Measurements from ENCODE around the gene PODNL1. TPM values are rescaled to one million over a fixed set of nuclear protein-coding genes. Genes with fewer than 3 reads are reported as not detected.

The PODNL1 gene
- total RNA-seq, 5 donors from 2014 or later (not counting 1 experiment from before 2014, with no cell fraction given), result 0.09 TPM; not detected in 4

DNA sequence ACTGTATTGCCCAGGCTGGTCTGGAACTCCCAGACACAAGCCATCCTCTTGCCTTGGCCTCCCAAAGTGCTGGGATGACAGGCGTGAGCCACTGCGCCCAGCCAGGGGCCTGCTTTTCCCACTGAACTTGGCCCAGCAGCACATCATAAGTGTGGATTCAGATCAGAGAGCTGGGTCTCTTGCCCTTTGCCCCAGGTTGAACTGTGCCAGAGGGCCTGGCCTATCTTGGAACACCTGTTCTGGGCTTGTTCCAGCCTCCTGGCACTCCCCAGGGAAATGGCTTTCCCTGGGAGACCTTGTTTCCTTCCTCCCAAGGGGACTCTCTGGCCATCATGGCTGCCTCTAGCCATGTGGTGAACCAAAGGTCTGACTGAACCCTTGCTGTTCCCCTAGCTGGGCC lies 28.8 kb downstream of the PODNL1 start:
- H3K4me1 ChIP-seq (ENCODE audit: control insufficient read depth in 1 of 2, extremely low read depth in 1 of 2, insufficient read depth in 2 of 2, low read length in 2 of 2), result peaks cover 7 to 17% of the 10 kb centered on the region in 2 experiments
- no peak overlapping the region for H3K4me3 ChIP-seq (ENCODE audit: control insufficient read depth in 1 of 2, extremely low read depth in 1 of 2, low read length in 1 of 2)
- no peak overlapping the region for H3K4me3 Mint-ChIP-seq
- H3K27me3 Mint-ChIP-seq, result no peaks in the 10 kb centered on the region
- peaks cover 19% of the 10 kb centered on the region for H3K36me3 Mint-ChIP-seq
- POLR2A ChIA-PET, result no interaction called here
- no peaks in the 10 kb centered on the region for H3K9me3 Mint-ChIP-seq
- CTCF ChIA-PET, result interaction anchor here (0.5 to 0.7 kb wide), 2 partner anchors 95 to 147 kb away, joined by 3 to 4 read pairs; no protein-coding TSS in a partner anchor
- ATAC-seq (replicated peaks in 1 of 4) (no peak), DNase-seq (no peak)
- 83% methylated on average over 2 of the region's 2 CpGs for WGBS (ENCODE audit: insufficient coverage)
- H3K4me1 Mint-ChIP-seq, result peaks cover 14 to 17% (median 17%) of the 10 kb centered on the region in 3 donors
- no peak overlapping the region for H3K27ac ChIP-seq (ENCODE audit: low read length)
- no peaks in the 10 kb centered on the region for H3K27me3 ChIP-seq (replicated peaks in 1 of 2; ENCODE audit: control insufficient read depth in 2 of 2, extremely low read depth in 1 of 2, insufficient read depth in 2 of 2, low read length in 1 of 2)
- H3K27ac Mint-ChIP-seq, result no peak overlapping the region
- H3K36me3 ChIP-seq (ENCODE audit: control insufficient read depth in 2 of 2, extremely low read depth in 1 of 2, insufficient read depth in 1 of 2, low read length in 1 of 2), result peaks cover 0 to 20% of the 10 kb centered on the region in 2 donors
- no peaks in the 10 kb centered on the region for H3K9me3 ChIP-seq

DNA sequence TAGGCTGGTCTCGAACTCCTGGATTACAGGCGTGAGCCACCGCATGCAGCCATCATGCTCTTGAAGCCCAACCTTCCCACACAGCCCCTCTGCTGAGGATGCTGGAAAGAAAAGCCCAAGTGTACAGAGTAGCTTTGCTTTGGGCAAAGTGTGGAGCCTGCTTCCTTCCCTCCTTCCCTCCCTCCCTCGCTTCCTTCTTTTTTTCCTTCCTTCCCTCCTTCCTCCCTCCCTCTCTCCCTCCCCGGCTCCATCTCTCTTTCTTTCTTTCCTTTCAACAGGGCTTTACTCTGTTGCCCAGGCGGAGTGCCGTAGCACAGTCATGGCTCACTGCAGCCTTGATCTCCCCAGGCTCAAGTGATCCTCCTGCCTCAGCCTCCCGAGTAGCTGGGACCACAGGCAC lies 29.5 kb downstream of the PODNL1 start:
- Mint-ChIP-seq H3K27me3 (no peaks in the 10 kb centered on the region), H3K4me1 (peaks cover 14 to 25% (median 17%) of the 10 kb centered on the region in 3 donors), H3K4me3 (no peak overlapping the region), H3K36me3 (peaks cover 19% of the 10 kb centered on the region), H3K27ac (no peak overlapping the region), H3K9me3 (no peaks in the 10 kb centered on the region)
- Histone ChIP-seq H3K4me3 (ENCODE audit: control insufficient read depth in 1 of 2, extremely low read depth in 1 of 2, low read length in 1 of 2) (no peak overlapping the region), H3K9me3 (no peaks in the 10 kb centered on the region), H3K4me1 (ENCODE audit: control insufficient read depth in 1 of 2, extremely low read depth in 1 of 2, insufficient read depth in 2 of 2, low read length in 2 of 2) (peaks cover 7 to 17% of the 10 kb centered on the region in 2 experiments), H3K27ac (ENCODE audit: low read length) (no peak overlapping the region), H3K27me3 (replicated peaks in 1 of 2; ENCODE audit: control insufficient read depth in 2 of 2, extremely low read depth in 1 of 2, insufficient read depth in 2 of 2, low read length in 1 of 2) (no peaks in the 10 kb centered on the region), H3K36me3 (ENCODE audit: control insufficient read depth in 2 of 2, extremely low read depth in 1 of 2, insufficient read depth in 1 of 2, low read length in 1 of 2) (peaks cover 0 to 19% of the 10 kb centered on the region in 2 donors)
- 96% methylated on average over 8 of the region's 8 CpGs for WGBS (ENCODE audit: insufficient coverage)
- no peak for DNase-seq
- ATAC-seq (replicated peaks in 1 of 4), result no peak
- POLR2A ChIA-PET, result no interaction called here
- CTCF ChIA-PET, result interaction anchor here in 1 of 2 donors (0.7 kb wide), 1 partner anchor 147 kb away, joined by 4 read pairs; no protein-coding TSS in a partner anchor

DNA sequence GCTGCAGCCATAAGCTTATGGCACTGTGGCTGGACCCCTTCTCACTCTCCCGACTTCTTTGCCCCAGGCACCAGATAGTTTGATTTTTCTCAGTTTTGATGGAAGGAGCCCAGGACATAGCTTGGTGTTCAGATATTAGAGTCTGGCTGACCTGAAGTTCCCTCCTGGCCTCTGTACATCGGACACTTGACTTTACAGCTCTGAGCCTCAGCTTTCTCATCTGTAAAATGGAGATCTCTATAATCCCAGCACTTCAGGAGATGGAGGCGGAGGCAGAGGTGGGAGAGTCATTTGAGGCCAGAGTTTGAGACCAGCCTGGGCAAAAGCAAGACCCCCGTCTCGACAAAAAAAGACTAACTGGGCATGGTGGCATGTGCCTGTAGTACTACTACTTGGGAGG lies 31.3 kb downstream of the PODNL1 start:
- Mint-ChIP-seq H3K36me3 (peaks cover 13% of the 10 kb centered on the region), H3K27ac (peak overlapping the region; percentile 15 to 68), H3K9me3 (no peaks in the 10 kb centered on the region), H3K27me3 (no peaks in the 10 kb centered on the region), H3K4me3 (peak overlapping the region; percentile 77 to 83 (median 81)), H3K4me1 (peaks cover 14 to 25% (median 17%) of the 10 kb centered on the region in 3 donors)
- no peak for DNase-seq
- WGBS (ENCODE audit: insufficient coverage), result 100% methylated on average over 1 of the region's 5 CpGs
- POLR2A ChIA-PET, result no interaction called here
- ATAC-seq (replicated peaks in 1 of 4), result no peak
- Histone ChIP-seq H3K4me1 (ENCODE audit: control insufficient read depth in 1 of 2, extremely low read depth in 1 of 2, insufficient read depth in 2 of 2, low read length in 2 of 2) (peaks cover 7 to 20% of the 10 kb centered on the region in 2 experiments), H3K27ac (ENCODE audit: low read length) (no peak overlapping the region), H3K27me3 (replicated peaks in 1 of 2; ENCODE audit: control insufficient read depth in 2 of 2, extremely low read depth in 1 of 2, insufficient read depth in 2 of 2, low read length in 1 of 2) (no peaks in the 10 kb centered on the region), H3K36me3 (ENCODE audit: control insufficient read depth in 2 of 2, extremely low read depth in 1 of 2, insufficient read depth in 1 of 2, low read length in 1 of 2) (peaks cover 0 to 4% of the 10 kb centered on the region in 2 donors), H3K9me3 (no peaks in the 10 kb centered on the region), H3K4me3 (ENCODE audit: control insufficient read depth in 1 of 2, extremely low read depth in 1 of 2, low read length in 1 of 2) (peak overlapping the region; percentile 65 to 67)
- CTCF ChIA-PET, result interaction anchor here in 1 of 2 donors (0.8 to 0.9 kb wide), 2 partner anchors 20 to 70 kb away, joined by 3 to 4 read pairs; no protein-coding TSS in a partner anchor

DNA sequence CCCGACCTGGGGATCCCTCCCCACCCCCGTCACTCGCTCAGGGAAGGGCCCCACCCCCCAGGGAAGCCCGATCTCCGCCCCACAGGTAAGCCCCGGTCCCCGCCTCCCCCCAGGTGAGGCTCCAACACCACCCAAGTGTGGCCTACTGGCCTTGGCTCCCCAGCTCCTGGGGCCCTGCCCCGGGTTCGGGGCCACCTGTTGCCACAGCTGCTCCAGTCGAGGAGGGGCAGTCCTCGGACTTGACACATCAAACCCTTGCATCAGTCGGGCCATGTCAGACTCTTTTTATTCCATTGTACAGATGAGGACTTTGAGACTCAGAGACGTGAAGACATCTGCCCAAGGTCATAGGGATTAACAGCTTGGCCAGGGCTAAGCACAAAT lies 31.7 kb downstream of the PODNL1 start:
- 9% methylated on average over 8 of the region's 13 CpGs for WGBS (ENCODE audit: insufficient coverage)
- CTCF ChIA-PET, result interaction anchor here in 1 of 2 donors (0.9 kb wide), 1 partner anchor 20 kb away, joined by 4 read pairs; no protein-coding TSS in a partner anchor
- peaks cover 13% of the 10 kb centered on the region for H3K36me3 Mint-ChIP-seq

DNA sequence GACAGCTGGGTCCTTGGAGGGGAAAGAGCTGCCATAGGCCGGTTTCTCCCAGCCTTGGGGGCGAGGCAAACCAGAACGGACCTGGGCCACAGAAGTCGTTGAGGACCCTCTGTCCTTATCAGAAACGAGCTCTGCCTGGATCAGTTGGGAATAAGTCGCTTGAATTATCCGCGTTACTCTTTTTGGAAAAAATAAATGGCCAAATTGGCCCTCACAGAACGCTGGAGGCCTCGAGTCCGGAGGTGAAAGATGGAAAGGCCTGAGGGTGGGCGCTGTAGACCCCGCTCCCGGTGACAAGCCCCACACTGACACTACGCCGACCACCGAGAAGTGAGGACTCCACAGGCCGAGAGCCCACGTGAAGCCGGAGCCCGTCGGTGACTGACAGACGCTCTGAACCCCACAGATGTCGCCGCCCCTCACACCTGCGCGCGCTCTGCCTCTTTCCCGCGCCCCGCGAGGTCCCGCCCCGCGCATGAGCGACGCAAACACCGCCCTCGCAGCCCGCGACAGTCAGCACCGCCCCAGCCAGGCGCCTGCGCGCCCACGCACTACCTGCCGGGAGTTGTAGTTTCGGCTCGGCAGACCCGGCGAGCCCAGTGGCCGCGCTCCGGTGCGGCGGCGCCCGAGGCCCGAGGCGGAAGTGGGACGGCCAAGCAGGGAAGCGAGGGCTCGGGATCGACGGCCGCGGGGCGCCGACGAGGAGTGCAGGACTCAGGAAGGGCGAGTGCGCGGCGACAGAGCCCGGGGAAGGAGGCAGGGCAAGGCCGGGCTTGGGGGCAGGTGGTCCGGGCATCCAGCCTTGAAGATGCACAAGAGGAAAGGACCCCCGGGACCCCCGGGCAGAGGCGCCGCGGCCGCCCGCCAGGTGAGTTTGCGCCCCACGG lies 32.3 kb downstream of the PODNL1 start, which contains the start of the genes BRME1 and CC2D1A:
Gene BRME1 (minus strand): TSS at position 484 of the 887 bp plus-strand sequence. CDS start 1,225 bp downstream, outside the sequence.
Gene CC2D1A (plus strand): TSS at position 568 of the 887 bp plus-strand sequence. CDS start 241 bp downstream, at position 809.
- Histone ChIP-seq H3K4me1 (ENCODE audit: control insufficient read depth in 1 of 2, extremely low read depth in 1 of 2, insufficient read depth in 2 of 2, low read length in 2 of 2) (peaks cover 7 to 20% of the 10 kb centered on the region in 2 experiments), H3K4me3 (ENCODE audit: control insufficient read depth in 1 of 2, extremely low read depth in 1 of 2, low read length in 1 of 2) (peak within 1 kb of the TSS; percentile 65 to 67), H3K27me3 (replicated peaks in 1 of 2; ENCODE audit: control insufficient read depth in 2 of 2, extremely low read depth in 1 of 2, insufficient read depth in 2 of 2, low read length in 1 of 2) (no peaks in the 10 kb centered on the region), H3K9me3 (no peaks in the 10 kb centered on the region), H3K27ac (ENCODE audit: low read length) (peak within 1 kb of the TSS; percentile 15), H3K36me3 (ENCODE audit: control insufficient read depth in 2 of 2, extremely low read depth in 1 of 2, insufficient read depth in 1 of 2, low read length in 1 of 2) (peaks cover 0 to 4% of the 10 kb centered on the region in 2 donors)
- Mint-ChIP-seq H3K4me1 (peaks cover 14 to 25% (median 17%) of the 10 kb centered on the region in 3 donors), H3K27ac (peak within 1 kb of the TSS; percentile 76 to 85), H3K9me3 (no peaks in the 10 kb centered on the region), H3K27me3 (no peaks in the 10 kb centered on the region), H3K36me3 (peaks cover 9% of the 10 kb centered on the region), H3K4me3 (peak within 1 kb of the TSS; percentile 78 to 85 (median 83))
- ChIA-PET CTCF (interaction anchor here in 1 of 2 donors (0.7 to 0.9 kb wide), 3 partner anchors 19 to 27 kb away, joined by 4 to 5 read pairs (median 4); no protein-coding TSS in a partner anchor), POLR2A (no interaction called here)
- DNase-seq (peak; percentile 84 to 95 (median 93)), ATAC-seq (replicated peaks in 1 of 4) (peak; percentile 99 to 100 (median 99))
- 11% methylated on average over 75 of the region's 86 CpGs for WGBS (ENCODE audit: insufficient coverage)

More for the DNA sequence above, 31.7 kb downstream of the PODNL1 start:
- H3K27me3 ChIP-seq (replicated peaks in 1 of 2; ENCODE audit: control insufficient read depth in 2 of 2, extremely low read depth in 1 of 2, insufficient read depth in 2 of 2, low read length in 1 of 2), result no peaks in the 10 kb centered on the region
- no peaks in the 10 kb centered on the region for H3K9me3 ChIP-seq
- peaks cover 14 to 25% (median 17%) of the 10 kb centered on the region in 3 donors for H3K4me1 Mint-ChIP-seq
- H3K36me3 ChIP-seq (ENCODE audit: control insufficient read depth in 2 of 2, extremely low read depth in 1 of 2, insufficient read depth in 1 of 2, low read length in 1 of 2), result peaks cover 0 to 4% of the 10 kb centered on the region in 2 donors
- peak overlapping the region; percentile 65 to 67 for H3K4me3 ChIP-seq (ENCODE audit: control insufficient read depth in 1 of 2, extremely low read depth in 1 of 2, low read length in 1 of 2)
- POLR2A ChIA-PET, result no interaction called here
- ATAC-seq (replicated peaks in 1 of 4) (peak; percentile 39 to 55 (median 50)), DNase-seq (peak in 16 of 35 experiments; percentile 8 to 43 (median 24))
- H3K4me3 Mint-ChIP-seq, result peak overlapping the region; percentile 77 to 83 (median 81)
- peak overlapping the region; percentile 15 to 68 for H3K27ac Mint-ChIP-seq
- no peaks in the 10 kb centered on the region for H3K27me3 Mint-ChIP-seq
- no peak overlapping the region for H3K27ac ChIP-seq (ENCODE audit: low read length)
- H3K9me3 Mint-ChIP-seq, result no peaks in the 10 kb centered on the region
- peaks cover 7 to 20% of the 10 kb centered on the region in 2 experiments for H3K4me1 ChIP-seq (ENCODE audit: control insufficient read depth in 1 of 2, extremely low read depth in 1 of 2, insufficient read depth in 2 of 2, low read length in 2 of 2)

DNA sequence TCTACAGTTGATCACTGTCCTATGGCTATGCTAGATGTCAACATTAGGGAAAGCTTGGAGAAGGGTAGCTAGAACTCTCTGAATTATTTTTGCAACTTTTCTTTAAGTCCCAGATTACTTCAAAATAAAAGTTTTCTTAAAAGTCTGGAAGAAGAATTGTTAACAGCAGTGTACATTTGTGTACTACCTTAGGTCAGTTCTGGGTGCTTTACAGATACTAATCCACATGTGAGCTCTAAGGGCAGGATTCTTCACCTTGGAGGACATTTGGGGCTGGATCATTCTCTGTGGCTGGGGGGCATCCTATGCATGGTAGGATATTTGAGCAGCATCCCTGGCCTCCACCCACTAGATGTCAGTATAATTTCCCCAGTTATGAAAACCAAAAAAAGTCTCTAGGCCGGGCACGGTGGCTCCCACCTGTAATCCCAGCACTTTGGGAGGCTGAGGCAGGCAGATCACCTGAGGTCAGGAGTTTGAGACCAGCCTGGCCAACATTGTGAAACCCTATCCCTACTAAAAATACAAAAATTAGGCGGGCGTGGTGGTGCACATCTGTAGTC lies 35.1 kb downstream of the PODNL1 start:
- Mint-ChIP-seq H3K4me1 (peaks cover 14 to 25% (median 17%) of the 10 kb centered on the region in 3 donors), H3K4me3 (no peak overlapping the region), H3K9me3 (no peaks in the 10 kb centered on the region), H3K27me3 (no peaks in the 10 kb centered on the region), H3K36me3 (no peaks in the 10 kb centered on the region), H3K27ac (peak overlapping the region in 1 of 2 donors; percentile 27)
- H3K36me3 ChIP-seq (ENCODE audit: control insufficient read depth in 2 of 2, extremely low read depth in 1 of 2, insufficient read depth in 1 of 2, low read length in 1 of 2), result no peaks in the 10 kb centered on the region
- ChIA-PET CTCF (interaction anchor here (0.5 to 1.2 kb wide), 7 partner anchors 21 to 581 kb away, joined by 3 to 7 read pairs (median 3); no protein-coding TSS in a partner anchor), POLR2A (interaction anchor here in 1 of 2 donors (0.7 kb wide), 1 partner anchor 363 kb away, joined by 4 read pairs; no protein-coding TSS in a partner anchor)
- no peaks in the 10 kb centered on the region for H3K9me3 ChIP-seq
- 54% methylated on average over 4 of the region's 4 CpGs for WGBS (ENCODE audit: insufficient coverage)
- H3K4me1 ChIP-seq (ENCODE audit: control insufficient read depth in 1 of 2, extremely low read depth in 1 of 2, insufficient read depth in 2 of 2, low read length in 2 of 2), result peaks cover 7 to 20% of the 10 kb centered on the region in 2 experiments
- no peak overlapping the region for H3K27ac ChIP-seq (ENCODE audit: low read length)
- peak in 8 of 35 experiments; percentile 20 to 64 (median 24) for DNase-seq
- H3K27me3 ChIP-seq (replicated peaks in 1 of 2; ENCODE audit: control insufficient read depth in 2 of 2, extremely low read depth in 1 of 2, insufficient read depth in 2 of 2, low read length in 1 of 2), result no peaks in the 10 kb centered on the region
- ATAC-seq (replicated peaks in 1 of 4), result no peak
- H3K4me3 ChIP-seq (ENCODE audit: control insufficient read depth in 1 of 2, extremely low read depth in 1 of 2, low read length in 1 of 2), result no peak overlapping the region

Measured in T-cell (primary cell).